ENCODE data around the gene TMEM154. TPM values are rescaled to one million over a fixed set of nuclear protein-coding genes. Genes with fewer than 3 reads are reported as not detected.

The TMEM154 gene
- total RNA-seq, 1 donor from 2014 or later: 0.46 TPM

GRCh38 chr4:152673489-152673888, 6.3 kb downstream of the TMEM154 start:
- no peaks in the 10 kb centered on the region for H3K36me3 Mint-ChIP-seq (ENCODE audit: insufficient read depth)

DNA sequence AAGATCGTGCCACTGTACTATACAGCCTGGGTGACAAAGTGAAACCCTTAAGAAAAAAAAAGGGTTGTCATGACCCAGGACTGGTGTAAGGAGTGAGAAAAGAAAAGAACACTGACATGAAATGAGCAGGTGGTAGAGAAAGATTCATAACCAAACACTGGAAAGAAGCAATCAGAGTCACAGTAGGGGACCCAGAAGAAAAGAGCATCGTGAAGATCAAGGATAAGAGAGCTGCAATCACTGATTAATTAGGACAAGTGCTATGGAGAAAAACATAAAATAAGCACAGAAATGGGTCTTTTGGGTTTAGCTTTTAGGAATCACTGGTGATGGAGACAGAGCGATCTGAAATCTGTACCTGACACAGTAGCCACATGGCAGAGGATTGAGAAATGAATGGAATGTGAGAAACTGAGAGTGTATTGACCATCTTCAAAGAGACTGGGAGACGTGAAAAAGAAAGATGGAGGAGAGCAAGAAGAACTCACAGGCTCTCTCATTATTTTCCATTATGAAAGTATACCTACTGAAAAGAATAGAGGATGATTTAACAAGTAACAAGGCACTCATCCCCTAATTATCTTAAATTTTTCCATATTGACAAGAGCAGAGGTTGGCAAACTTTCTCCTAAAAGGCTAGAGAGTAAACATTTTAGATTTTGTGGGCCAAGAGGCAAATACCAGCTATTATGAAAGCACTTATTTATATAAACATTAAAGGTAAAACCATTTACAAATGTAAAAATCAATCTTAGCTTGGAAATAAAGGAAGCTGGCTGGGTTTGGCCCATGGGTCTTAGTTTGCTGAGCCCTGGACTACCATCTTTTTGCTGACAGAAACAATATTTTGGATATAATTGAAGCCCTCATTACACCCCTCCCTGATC, 7.3 kb downstream of the TMEM154 start:
- no peak for TF ChIP-seq CTCF (IDR thresholded peaks at IDR 0.05; ENCODE audit: unreplicated experiment)
- H3K9me3 Mint-ChIP-seq (ENCODE audit: low read depth): peaks cover 4% of the 10 kb centered on the region
- H3K27me3 Mint-ChIP-seq: no peaks in the 10 kb centered on the region
- peaks cover 7% of the 10 kb centered on the region for H3K4me1 Mint-ChIP-seq (ENCODE audit: low read depth)
- H3K27ac Mint-ChIP-seq: no peak overlapping the region
- no peak overlapping the region for H3K4me3 Mint-ChIP-seq (ENCODE audit: low read depth)
- H3K36me3 Mint-ChIP-seq (ENCODE audit: insufficient read depth): no peaks in the 10 kb centered on the region
- no peak for DNase-seq (ENCODE audit: low spot score, unreplicated experiment)

More at GRCh38 chr4:152673489-152673888, 6.3 kb downstream of the TMEM154 start:
- Mint-ChIP-seq H3K27me3 (peaks cover 7% of the 10 kb centered on the region), H3K27ac (no peak overlapping the region), H3K9me3 (ENCODE audit: low read depth) (peaks cover 4% of the 10 kb centered on the region), H3K4me1 (ENCODE audit: low read depth) (peaks cover 8% of the 10 kb centered on the region), H3K4me3 (ENCODE audit: low read depth) (no peak overlapping the region)
- DNase-seq (ENCODE audit: low spot score, unreplicated experiment): no peak
- no peak for TF ChIP-seq CTCF (IDR thresholded peaks at IDR 0.05; ENCODE audit: unreplicated experiment)

GRCh38 chr4:152668338-152668964, 11.3 kb downstream of the TMEM154 start:
- Mint-ChIP-seq H3K36me3 (ENCODE audit: insufficient read depth) (no peaks in the 10 kb centered on the region), H3K4me1 (ENCODE audit: low read depth) (peaks cover 3% of the 10 kb centered on the region), H3K9me3 (ENCODE audit: low read depth) (peaks cover 4% of the 10 kb centered on the region), H3K27me3 (no peaks in the 10 kb centered on the region), H3K27ac (no peak overlapping the region), H3K4me3 (ENCODE audit: low read depth) (no peak overlapping the region)
- DNase-seq (ENCODE audit: low spot score, unreplicated experiment): no peak
- TF ChIP-seq CTCF (IDR thresholded peaks at IDR 0.05; ENCODE audit: unreplicated experiment): no peak

GRCh38 chr4:152667781-152668180, 12.0 kb downstream of the TMEM154 start:
- no peak overlapping the region for H3K27ac Mint-ChIP-seq
- H3K4me1 Mint-ChIP-seq (ENCODE audit: low read depth): peaks cover 1% of the 10 kb centered on the region
- H3K4me3 Mint-ChIP-seq (ENCODE audit: low read depth): no peak overlapping the region

More at GRCh38 chr4:152667781-152668180, 12.0 kb downstream of the TMEM154 start:
- peaks cover 4% of the 10 kb centered on the region for H3K9me3 Mint-ChIP-seq (ENCODE audit: low read depth)
- peaks cover 3% of the 10 kb centered on the region for H3K27me3 Mint-ChIP-seq
- no peaks in the 10 kb centered on the region for H3K36me3 Mint-ChIP-seq (ENCODE audit: insufficient read depth)
- no peak for TF ChIP-seq CTCF (IDR thresholded peaks at IDR 0.05; ENCODE audit: unreplicated experiment)
- no peak for DNase-seq (ENCODE audit: low spot score, unreplicated experiment)
